WTC11 (cell line): Measurements from ENCODE around the gene MAP3K1. TPM values are rescaled to one million over a fixed set of nuclear protein-coding genes. Genes with fewer than 3 reads are reported as not detected.

Experiments
- ATAC-seq: fragments of 200-7000 bp; cut with Tn5 transposase; 2 replicates; pipeline ENCODE4 v1.10.0; 2021; ENCODE audit warnings: mild to moderate bottlenecking, moderate library complexity
- CTCF ChIA-PET: fragments of 300-600 bp; sonication (Branson Sonifier 250); formaldehyde crosslinking; loops from one replicate; lab custom pipeline; 2021; ENCODE audit warnings: antibody characterized with exemption; lab: Charles Lee
- POLR2A ChIA-PET: fragments of 350-600 bp; sonication (Branson Sonifier 250); formaldehyde crosslinking; loops from one replicate; lab custom pipeline; 2021; ENCODE audit warnings: antibody characterized with exemption; lab: Charles Lee
- DNase-seq: peaks from one replicate; pipeline ENCODE4 v3.0.0; 2021; ENCODE audit warnings: low spot score
- H3K27ac Mint-ChIP-seq: 2 replicates; pipeline ENCODE4 v1.8.0; 2021; ENCODE audit warnings: mixed read lengths
- H3K27me3 Mint-ChIP-seq: 2 replicates; pipeline ENCODE4 v1.8.0; 2021; ENCODE audit warnings: low read depth, mild to moderate bottlenecking, moderate library complexity, mixed read lengths
- H3K36me3 Mint-ChIP-seq: 2 replicates; pipeline ENCODE4 v1.8.0; 2021; ENCODE audit warnings: mixed read lengths
- H3K4me1 Mint-ChIP-seq: 2 replicates; pipeline ENCODE4 v1.8.0; 2022; ENCODE audit warnings: mixed read lengths
- H3K4me3 Mint-ChIP-seq: 2 replicates; pipeline ENCODE4 v1.8.0; 2021; ENCODE audit warnings: mild to moderate bottlenecking, moderate library complexity, mixed read lengths
- H3K9me3 Mint-ChIP-seq: 2 replicates; pipeline ENCODE4 v1.8.0; 2021; ENCODE audit warnings: mixed read lengths
- CREM ChIP-seq: sonication (generic); formaldehyde crosslinking; IDR thresholded peaks from 2 replicates; pipeline ENCODE4 v1.8.1; 2022; ENCODE audit warnings: mild to moderate bottlenecking, missing genetic modification reagents, moderate library complexity
- EMX1 ChIP-seq: fragments of 250-450 bp; sonication (Bioruptor Pico); IDR thresholded peaks from 2 replicates; pipeline ENCODE4 v1.8.0; 2021; ENCODE audit warnings: mild to moderate bottlenecking
- GABPB1 ChIP-seq: sonication (generic); formaldehyde crosslinking; IDR thresholded peaks from 2 replicates; pipeline ENCODE4 v1.8.1; 2023; ENCODE audit warnings: mild to moderate bottlenecking, missing genetic modification reagents
- HMGA2 ChIP-seq: fragments of 250-450 bp; sonication (Bioruptor Pico); IDR thresholded peaks from 2 replicates; pipeline ENCODE4 v1.4.0; 2021; ENCODE audit warnings: mild to moderate bottlenecking, moderate library complexity
- IRF2 ChIP-seq: sonication (generic); formaldehyde crosslinking; IDR thresholded peaks from 2 replicates; pipeline ENCODE4 v1.8.0; 2022; ENCODE audit warnings: low read depth, missing genetic modification reagents, borderline replicate concordance
- NFYB ChIP-seq: sonication (generic); formaldehyde crosslinking; conservative IDR thresholded peaks from 2 replicates; pipeline ENCODE4 v1.8.0; 2022; ENCODE audit warnings: low read depth, missing genetic modification reagents
- SMAD3 ChIP-seq: sonication (generic); formaldehyde crosslinking; IDR thresholded peaks from 2 replicates; pipeline ENCODE4 v1.8.0; 2022; ENCODE audit warnings: missing genetic modification reagents, mild to moderate bottlenecking, borderline replicate concordance
- ZBTB21 ChIP-seq: sonication (generic); formaldehyde crosslinking; IDR thresholded peaks from 2 replicates; pipeline ENCODE4 v1.8.1; 2023; ENCODE audit warnings: mild to moderate bottlenecking, missing genetic modification reagents, borderline replicate concordance
- ZNF423 ChIP-seq: fragments of 250-450 bp; sonication (Bioruptor Pico); IDR thresholded peaks from 2 replicates; pipeline ENCODE4 v2.1.2; 2022; ENCODE audit warnings: mild to moderate bottlenecking, moderate library complexity
- total RNA-seq: library from RNA; stranded (reverse); gene quantifications from 3 replicates; pipeline ENCODE4 v1.2.3, GENCODE V29; 2021
- TF ChIP-seq, protein P1 (sequence below): sonication (generic); formaldehyde crosslinking; conservative IDR thresholded peaks from 2 replicates; pipeline ENCODE4 v1.8.1; 2022; ENCODE audit warnings: mild to moderate bottlenecking, missing genetic modification reagents
- TF ChIP-seq, protein P2 (sequence below): sonication (generic); formaldehyde crosslinking; IDR thresholded peaks from 2 replicates; pipeline ENCODE4 v1.8.1; 2023; ENCODE audit warnings: mild to moderate bottlenecking, missing genetic modification reagents, moderate library complexity
- TF ChIP-seq, protein P3 (sequence below): sonication (generic); formaldehyde crosslinking; IDR thresholded peaks from 2 replicates; pipeline ENCODE4 v1.8.1; 2022; ENCODE audit warnings: mild to moderate bottlenecking, missing genetic modification reagents, moderate library complexity, borderline replicate concordance
- TF ChIP-seq, protein P4 (sequence below): sonication (generic); formaldehyde crosslinking; IDR thresholded peaks from 2 replicates; pipeline ENCODE4 v1.8.0; 2022; ENCODE audit warnings: mild to moderate bottlenecking, missing genetic modification reagents
- TF ChIP-seq, protein P5 (sequence below): fragments of 200-600 bp; IDR thresholded peaks from 2 replicates; pipeline ENCODE4 v1.8.0; 2022; ENCODE audit warnings: antibody characterized with exemption
- TF ChIP-seq, protein P6 (sequence below): fragments of 250-450 bp; sonication (Bioruptor Pico); IDR thresholded peaks from 2 replicates; pipeline ENCODE4 v1.9.0; 2021; ENCODE audit warnings: mild to moderate bottlenecking
- TF ChIP-seq, protein P7 (sequence below): sonication (generic); formaldehyde crosslinking; IDR thresholded peaks from 2 replicates; pipeline ENCODE4 v1.8.1; 2023; ENCODE audit warnings: mild to moderate bottlenecking, moderate library complexity, missing genetic modification reagents
- TF ChIP-seq, protein P8 (sequence below): fragments of 250-450 bp; sonication (Bioruptor Pico); IDR thresholded peaks from 2 replicates; pipeline ENCODE4 v2.1.2; 2022; ENCODE audit warnings: mild to moderate bottlenecking, moderate library complexity

The MAP3K1 gene
- total RNA-seq, 1 experiment from 2014 or later, result 16.3 TPM

DNA sequence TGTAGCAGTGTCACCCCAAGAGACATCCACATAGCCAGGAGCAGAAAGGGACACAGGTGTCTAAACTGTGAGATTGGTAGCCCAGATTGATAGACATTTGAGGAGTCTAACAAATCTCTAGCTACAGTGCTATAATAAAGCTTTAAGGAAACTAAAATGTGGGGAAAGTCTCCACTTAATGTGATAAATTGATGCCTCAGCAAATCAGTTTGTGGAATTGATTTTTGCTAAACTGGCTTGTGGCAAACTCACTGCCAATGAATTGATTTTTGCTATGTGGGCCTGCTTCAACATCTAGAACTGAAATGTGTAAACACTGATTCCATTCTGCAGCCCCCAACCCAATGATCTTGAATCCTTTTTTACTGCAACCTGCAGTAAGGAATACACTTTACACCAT, 16.8 kb upstream of the MAP3K1 start:
- POLR2A ChIA-PET, result no interaction called here
- DNase-seq, result no peak
- CTCF ChIA-PET, result no interaction called here
- Mint-ChIP-seq H3K36me3 (no peaks in the 10 kb centered on the region), H3K27me3 (no peaks in the 10 kb centered on the region; the same call in 1 of the 2 replicates), H3K4me3 (no peak overlapping the region), H3K4me1 (0 out of 2 replicates have a peak, but pooled peaks cover 3% of the 10 kb centered on the region)
- TF ChIP-seq, protein P1, sequence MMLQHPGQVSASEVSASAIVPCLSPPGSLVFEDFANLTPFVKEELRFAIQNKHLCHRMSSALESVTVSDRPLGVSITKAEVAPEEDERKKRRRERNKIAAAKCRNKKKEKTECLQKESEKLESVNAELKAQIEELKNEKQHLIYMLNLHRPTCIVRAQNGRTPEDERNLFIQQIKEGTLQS (CRISPR knock-in tag), result no peak
- no peak for TF ChIP-seq IRF2
- no peak for TF ChIP-seq NFYB (CRISPR knock-in tag)
- TF ChIP-seq, protein P2, sequence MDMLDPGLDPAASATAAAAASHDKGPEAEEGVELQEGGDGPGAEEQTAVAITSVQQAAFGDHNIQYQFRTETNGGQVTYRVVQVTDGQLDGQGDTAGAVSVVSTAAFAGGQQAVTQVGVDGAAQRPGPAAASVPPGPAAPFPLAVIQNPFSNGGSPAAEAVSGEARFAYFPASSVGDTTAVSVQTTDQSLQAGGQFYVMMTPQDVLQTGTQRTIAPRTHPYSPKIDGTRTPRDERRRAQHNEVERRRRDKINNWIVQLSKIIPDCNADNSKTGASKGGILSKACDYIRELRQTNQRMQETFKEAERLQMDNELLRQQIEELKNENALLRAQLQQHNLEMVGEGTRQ (CRISPR knock-in tag), result no peak
- TF ChIP-seq, protein P3, sequence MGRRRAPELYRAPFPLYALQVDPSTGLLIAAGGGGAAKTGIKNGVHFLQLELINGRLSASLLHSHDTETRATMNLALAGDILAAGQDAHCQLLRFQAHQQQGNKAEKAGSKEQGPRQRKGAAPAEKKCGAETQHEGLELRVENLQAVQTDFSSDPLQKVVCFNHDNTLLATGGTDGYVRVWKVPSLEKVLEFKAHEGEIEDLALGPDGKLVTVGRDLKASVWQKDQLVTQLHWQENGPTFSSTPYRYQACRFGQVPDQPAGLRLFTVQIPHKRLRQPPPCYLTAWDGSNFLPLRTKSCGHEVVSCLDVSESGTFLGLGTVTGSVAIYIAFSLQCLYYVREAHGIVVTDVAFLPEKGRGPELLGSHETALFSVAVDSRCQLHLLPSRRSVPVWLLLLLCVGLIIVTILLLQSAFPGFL (CRISPR knock-in tag), result no peak
- TF ChIP-seq GABPB1 (CRISPR knock-in tag), result no peak
- TF ChIP-seq, protein P4, sequence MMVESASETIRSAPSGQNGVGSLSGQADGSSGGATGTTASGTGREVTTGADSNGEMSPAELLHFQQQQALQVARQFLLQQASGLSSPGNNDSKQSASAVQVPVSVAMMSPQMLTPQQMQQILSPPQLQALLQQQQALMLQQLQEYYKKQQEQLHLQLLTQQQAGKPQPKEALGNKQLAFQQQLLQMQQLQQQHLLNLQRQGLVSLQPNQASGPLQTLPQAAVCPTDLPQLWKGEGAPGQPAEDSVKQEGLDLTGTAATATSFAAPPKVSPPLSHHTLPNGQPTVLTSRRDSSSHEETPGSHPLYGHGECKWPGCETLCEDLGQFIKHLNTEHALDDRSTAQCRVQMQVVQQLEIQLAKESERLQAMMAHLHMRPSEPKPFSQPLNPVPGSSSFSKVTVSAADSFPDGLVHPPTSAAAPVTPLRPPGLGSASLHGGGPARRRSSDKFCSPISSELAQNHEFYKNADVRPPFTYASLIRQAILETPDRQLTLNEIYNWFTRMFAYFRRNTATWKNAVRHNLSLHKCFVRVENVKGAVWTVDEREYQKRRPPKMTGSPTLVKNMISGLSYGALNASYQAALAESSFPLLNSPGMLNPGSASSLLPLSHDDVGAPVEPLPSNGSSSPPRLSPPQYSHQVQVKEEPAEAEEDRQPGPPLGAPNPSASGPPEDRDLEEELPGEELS, result no peak
- TF ChIP-seq, protein P5, sequence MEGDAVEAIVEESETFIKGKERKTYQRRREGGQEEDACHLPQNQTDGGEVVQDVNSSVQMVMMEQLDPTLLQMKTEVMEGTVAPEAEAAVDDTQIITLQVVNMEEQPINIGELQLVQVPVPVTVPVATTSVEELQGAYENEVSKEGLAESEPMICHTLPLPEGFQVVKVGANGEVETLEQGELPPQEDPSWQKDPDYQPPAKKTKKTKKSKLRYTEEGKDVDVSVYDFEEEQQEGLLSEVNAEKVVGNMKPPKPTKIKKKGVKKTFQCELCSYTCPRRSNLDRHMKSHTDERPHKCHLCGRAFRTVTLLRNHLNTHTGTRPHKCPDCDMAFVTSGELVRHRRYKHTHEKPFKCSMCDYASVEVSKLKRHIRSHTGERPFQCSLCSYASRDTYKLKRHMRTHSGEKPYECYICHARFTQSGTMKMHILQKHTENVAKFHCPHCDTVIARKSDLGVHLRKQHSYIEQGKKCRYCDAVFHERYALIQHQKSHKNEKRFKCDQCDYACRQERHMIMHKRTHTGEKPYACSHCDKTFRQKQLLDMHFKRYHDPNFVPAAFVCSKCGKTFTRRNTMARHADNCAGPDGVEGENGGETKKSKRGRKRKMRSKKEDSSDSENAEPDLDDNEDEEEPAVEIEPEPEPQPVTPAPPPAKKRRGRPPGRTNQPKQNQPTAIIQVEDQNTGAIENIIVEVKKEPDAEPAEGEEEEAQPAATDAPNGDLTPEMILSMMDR, result no peak
- TF ChIP-seq, protein P6, sequence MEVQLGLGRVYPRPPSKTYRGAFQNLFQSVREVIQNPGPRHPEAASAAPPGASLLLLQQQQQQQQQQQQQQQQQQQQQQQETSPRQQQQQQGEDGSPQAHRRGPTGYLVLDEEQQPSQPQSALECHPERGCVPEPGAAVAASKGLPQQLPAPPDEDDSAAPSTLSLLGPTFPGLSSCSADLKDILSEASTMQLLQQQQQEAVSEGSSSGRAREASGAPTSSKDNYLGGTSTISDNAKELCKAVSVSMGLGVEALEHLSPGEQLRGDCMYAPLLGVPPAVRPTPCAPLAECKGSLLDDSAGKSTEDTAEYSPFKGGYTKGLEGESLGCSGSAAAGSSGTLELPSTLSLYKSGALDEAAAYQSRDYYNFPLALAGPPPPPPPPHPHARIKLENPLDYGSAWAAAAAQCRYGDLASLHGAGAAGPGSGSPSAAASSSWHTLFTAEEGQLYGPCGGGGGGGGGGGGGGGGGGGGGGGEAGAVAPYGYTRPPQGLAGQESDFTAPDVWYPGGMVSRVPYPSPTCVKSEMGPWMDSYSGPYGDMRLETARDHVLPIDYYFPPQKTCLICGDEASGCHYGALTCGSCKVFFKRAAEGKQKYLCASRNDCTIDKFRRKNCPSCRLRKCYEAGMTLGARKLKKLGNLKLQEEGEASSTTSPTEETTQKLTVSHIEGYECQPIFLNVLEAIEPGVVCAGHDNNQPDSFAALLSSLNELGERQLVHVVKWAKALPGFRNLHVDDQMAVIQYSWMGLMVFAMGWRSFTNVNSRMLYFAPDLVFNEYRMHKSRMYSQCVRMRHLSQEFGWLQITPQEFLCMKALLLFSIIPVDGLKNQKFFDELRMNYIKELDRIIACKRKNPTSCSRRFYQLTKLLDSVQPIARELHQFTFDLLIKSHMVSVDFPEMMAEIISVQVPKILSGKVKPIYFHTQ, result no peak
- TF ChIP-seq SMAD3 (CRISPR knock-in tag), result no peak
- no peak for TF ChIP-seq ZBTB21
- TF ChIP-seq HMGA2 (CRISPR knock-in tag), result no peak
- no peak for TF ChIP-seq CREM (CRISPR knock-in tag)
- no peak for TF ChIP-seq ZNF423 (CRISPR knock-in tag)
- no peak for TF ChIP-seq EMX1 (CRISPR knock-in tag)
- TF ChIP-seq, all 79 proteins: peak for 0
- Mint-ChIP-seq H3K27ac (no peak overlapping the region), H3K9me3 (no peaks in the 10 kb centered on the region)
- ATAC-seq, result no peak

DNA sequence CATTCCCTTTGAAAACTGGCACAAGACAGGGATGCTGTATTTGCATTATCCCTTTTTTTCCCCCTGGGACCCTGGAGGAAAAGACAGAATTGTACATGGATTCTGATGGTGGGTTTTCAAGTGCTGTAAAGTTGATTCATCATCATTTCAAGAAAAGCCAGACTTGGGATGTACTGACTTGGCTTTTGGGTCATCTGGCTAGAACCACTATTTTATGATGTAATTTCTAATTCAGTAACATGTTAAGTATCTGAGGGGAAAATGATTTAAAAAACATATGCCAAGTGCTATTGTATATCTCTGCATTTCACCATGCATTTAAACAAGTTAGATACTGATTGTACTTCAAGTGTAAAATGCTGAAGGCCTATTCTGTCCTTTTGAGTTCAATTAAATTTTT, 15.2 kb upstream of the MAP3K1 start:
- Mint-ChIP-seq H3K27ac (no peak overlapping the region), H3K36me3 (no peaks in the 10 kb centered on the region), H3K4me1 (0 out of 2 replicates have a peak, but pooled peaks cover 3% of the 10 kb centered on the region), H3K4me3 (no peak overlapping the region), H3K27me3 (no peaks in the 10 kb centered on the region; the same call in 1 of the 2 replicates), H3K9me3 (no peaks in the 10 kb centered on the region)
- POLR2A ChIA-PET, result no interaction called here
- CTCF ChIA-PET, result no interaction called here
- no peak for ATAC-seq
- TF ChIP-seq, protein P7, sequence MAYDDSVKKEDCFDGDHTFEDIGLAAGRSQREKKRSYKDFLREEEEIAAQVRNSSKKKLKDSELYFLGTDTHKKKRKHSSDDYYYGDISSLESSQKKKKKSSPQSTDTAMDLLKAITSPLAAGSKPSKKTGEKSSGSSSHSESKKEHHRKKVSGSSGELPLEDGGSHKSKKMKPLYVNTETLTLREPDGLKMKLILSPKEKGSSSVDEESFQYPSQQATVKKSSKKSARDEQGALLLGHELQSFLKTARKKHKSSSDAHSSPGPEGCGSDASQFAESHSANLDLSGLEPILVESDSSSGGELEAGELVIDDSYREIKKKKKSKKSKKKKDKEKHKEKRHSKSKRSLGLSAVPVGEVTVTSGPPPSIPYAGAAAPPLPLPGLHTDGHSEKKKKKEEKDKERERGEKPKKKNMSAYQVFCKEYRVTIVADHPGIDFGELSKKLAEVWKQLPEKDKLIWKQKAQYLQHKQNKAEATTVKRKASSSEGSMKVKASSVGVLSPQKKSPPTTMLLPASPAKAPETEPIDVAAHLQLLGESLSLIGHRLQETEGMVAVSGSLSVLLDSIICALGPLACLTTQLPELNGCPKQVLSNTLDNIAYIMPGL, result no peak
- TF ChIP-seq, protein P8, sequence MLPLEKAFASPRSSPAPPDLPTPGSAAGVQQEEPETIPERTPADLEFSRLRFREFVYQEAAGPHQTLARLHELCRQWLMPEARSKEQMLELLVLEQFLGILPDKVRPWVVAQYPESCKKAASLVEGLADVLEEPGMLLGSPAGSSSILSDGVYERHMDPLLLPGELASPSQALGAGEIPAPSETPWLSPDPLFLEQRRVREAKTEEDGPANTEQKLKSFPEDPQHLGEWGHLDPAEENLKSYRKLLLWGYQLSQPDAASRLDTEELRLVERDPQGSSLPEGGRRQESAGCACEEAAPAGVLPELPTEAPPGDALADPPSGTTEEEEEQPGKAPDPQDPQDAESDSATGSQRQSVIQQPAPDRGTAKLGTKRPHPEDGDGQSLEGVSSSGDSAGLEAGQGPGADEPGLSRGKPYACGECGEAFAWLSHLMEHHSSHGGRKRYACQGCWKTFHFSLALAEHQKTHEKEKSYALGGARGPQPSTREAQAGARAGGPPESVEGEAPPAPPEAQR (CRISPR knock-in tag), result no peak
- no peak for DNase-seq
